ENCODE data around the gene CCDC188.

DNA sequence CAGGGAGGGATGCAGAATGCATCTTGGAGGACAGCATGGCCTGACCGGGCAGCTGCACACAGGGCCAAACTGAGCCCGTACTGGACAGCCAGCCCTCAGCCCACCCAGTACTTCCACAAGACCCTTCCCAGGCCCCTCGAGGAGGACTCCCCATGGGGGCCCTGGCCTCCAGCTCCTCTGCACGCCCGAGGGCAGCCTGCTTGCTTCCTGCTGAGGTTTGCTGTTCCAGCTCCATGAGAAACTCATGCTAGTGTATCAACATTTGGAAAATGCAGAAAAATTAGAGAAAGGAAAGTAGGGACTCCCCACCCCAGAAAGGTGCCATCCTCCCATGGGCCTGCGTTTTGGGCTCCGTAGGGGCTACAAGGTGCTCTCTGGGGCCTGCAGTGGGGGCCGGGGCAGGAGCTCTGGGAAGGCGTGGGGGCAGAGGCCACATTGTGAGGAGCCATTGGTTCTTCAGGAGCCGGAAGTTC lies 21.3 kb upstream of the CCDC188 start:
- TF ChIP-seq, protein P1, sequence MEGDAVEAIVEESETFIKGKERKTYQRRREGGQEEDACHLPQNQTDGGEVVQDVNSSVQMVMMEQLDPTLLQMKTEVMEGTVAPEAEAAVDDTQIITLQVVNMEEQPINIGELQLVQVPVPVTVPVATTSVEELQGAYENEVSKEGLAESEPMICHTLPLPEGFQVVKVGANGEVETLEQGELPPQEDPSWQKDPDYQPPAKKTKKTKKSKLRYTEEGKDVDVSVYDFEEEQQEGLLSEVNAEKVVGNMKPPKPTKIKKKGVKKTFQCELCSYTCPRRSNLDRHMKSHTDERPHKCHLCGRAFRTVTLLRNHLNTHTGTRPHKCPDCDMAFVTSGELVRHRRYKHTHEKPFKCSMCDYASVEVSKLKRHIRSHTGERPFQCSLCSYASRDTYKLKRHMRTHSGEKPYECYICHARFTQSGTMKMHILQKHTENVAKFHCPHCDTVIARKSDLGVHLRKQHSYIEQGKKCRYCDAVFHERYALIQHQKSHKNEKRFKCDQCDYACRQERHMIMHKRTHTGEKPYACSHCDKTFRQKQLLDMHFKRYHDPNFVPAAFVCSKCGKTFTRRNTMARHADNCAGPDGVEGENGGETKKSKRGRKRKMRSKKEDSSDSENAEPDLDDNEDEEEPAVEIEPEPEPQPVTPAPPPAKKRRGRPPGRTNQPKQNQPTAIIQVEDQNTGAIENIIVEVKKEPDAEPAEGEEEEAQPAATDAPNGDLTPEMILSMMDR (IDR thresholded peaks at IDR 0.05; ENCODE audit: low read depth, low read length), result no peak
- TF ChIP-seq EZH2phosphoT487 (IDR thresholded peaks at IDR 0.05; ENCODE audit: low read depth), result no peak
